Right renal cortex interstitium (tissue), 3 donors: ENCODE results near the gene RAB21. TPM values are rescaled to one million over a fixed set of nuclear protein-coding genes. Genes with fewer than 3 reads are reported as not detected.

Source experiments
- DNase-seq, 3 donors: peaks; one replicate each; pipeline ENCODE4 v3.0.0-alpha.2; 2013; ENCODE audit warnings: low read depth in 3 of 3, low spot score in 2 of 3
- polyA plus RNA-seq, 3 donors: library from polyadenylated mRNA; unstranded; fragments of 120-200 nt; gene quantifications; one replicate each; pipeline ENCODE4 v1.2.1, GENCODE V29; 2013; ENCODE audit not compliant: insufficient read length in 3 of 3

The RAB21 gene, protein sequence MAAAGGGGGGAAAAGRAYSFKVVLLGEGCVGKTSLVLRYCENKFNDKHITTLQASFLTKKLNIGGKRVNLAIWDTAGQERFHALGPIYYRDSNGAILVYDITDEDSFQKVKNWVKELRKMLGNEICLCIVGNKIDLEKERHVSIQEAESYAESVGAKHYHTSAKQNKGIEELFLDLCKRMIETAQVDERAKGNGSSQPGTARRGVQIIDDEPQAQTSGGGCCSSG
- polyA plus RNA-seq = 10 to 100 TPM; 72.7 to 75.1 (median 73.7) TPM

DNA sequence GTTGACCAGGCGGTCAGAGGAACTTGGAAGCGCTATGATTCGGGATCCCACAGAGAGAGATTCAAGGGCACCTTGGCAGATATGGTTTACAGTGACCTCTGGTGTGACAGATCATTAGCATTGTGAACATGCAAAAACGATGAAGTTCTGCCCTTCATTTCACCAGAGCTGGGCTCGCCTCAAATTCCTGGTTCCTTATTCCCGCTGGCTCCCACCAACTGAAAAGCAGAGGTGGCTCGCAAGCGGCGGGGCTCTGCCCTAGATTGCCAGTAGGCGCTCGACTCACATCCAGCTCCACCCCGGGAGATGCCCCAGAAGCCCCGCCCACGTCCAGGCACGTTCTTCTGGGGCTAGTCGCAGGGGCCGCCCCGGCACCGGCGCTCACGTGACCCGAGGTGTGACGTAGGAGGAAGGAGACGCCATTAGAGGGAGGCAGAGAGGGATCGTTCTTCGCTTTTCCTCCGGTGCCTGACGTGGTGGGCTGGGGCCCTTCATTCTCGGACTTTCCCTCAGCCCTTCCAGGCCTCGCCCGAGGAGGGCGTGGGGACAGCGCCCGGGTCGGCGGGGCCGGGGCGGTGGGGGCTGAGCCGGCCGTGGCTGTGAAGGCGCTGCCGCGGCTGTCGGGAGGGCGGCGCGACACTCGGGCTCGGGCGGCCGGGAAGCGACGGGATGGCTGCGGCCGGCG, at the start of gene RAB21:
Gene RAB21, plus strand, starts transcription at position 403 of the 685 bp plus-strand sequence. Its CDS starts 267 bp downstream, at position 670.
- DNase-seq = peak; percentile 85 to 91 (median 87)

GRCh38 chr12:71704920-71705319, 49.7 kb upstream of the RAB21 start:
- DNase-seq = no peak

DNA sequence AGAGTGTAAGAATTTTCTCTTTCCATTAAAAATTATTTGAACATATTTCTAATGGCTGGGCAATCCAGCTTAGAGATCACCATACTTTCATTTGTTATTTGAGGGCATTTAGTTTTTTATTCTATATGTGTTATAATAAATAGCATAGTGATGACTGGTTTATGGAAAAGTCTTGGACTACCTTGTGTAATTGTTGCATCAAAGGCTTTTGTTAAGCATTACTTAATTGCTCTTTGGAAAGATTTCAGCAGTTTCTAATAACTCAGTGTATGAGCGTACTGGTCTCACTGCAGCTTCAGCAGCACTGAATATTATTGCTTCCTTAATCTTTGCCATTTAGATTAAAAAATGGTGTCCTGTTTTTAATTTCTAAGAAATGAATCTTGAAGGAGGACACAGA, 46.0 kb upstream of the RAB21 start:
- DNase-seq = no peak

- DNase-seq = no peak
These were observed 44.2 kb upstream of the RAB21 start for GRCh38 chr12:71710276-71711125.

DNA sequence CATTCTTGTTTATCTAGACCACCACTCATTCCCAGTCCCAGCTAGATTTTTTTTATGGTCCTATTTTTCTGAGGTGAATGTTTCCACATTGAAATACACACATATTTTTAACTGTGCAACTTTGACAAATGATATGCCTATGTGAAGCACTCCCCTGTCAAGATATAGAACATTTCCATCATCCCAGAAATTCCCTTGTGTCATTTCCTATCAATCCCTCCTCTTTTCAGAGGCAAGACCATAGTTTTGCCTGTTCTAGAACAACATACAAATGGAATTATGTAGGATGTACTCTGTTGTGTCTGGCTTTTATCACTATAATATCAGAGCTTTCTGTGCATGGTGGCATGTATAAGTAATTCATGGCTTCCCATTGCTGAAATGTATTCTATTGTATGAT, 36.1 kb upstream of the RAB21 start:
- no peak for DNase-seq

GRCh38 chr12:71719647-71720370, 34.9 kb upstream of the RAB21 start:
- DNase-seq = no peak

DNA sequence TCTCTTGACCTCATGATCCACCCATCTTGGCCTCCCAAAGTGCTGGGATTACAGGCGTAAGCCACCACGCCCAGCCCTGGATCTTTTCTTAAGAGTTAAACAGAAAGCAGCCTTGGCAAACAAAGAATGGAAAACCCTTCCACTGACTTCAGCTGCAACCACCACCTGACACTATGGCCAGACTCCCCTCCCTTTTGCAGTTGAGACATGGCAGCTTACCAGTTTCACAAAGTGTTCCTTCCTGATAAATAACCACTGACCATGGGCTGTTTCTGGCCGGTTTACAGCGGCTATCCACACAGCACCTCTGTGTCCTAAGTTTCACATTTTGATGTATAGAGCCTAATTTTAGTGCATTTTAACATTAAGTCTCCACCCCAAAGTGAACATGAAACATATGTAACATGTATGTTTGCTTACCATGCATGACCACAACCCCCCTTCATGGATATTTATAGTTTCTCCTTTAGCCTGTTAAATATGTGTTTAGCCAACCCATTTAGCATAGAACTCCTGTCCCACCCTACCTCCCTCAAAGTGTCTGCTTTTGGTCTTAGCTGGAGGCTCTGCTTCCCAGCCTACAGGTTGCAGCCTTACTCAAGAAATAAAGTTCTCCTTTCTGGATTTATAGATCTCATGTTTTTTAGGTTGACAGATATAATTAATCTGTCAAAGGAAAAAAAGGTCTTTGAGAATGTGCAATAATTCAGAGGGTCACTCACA, 32.7 kb upstream of the RAB21 start:
- DNase-seq = no peak

GRCh38 chr12:71725011-71725410, 29.7 kb upstream of the RAB21 start:
- no peak for DNase-seq

DNA sequence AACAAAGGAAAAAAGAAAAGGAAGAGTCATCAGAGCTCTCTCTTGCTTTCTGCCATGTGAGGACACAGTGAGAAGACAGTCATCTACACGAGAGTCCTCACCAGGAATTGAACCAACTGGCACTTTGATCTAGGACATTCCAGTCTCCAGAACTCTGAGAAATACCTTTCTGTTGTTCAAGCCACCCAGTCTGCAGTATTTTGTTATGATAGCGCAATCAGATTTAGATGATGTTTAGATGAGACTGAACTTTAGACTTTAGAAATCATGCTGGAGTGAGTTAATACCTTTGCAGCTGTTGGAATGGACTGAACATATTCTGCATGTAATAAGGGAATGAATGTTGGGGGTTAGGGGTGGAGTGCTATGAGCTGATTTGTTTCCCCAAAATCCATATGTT, 28.1 kb upstream of the RAB21 start:
- DNase-seq = no peak

- DNase-seq = no peak
These were observed 26.7 kb upstream of the RAB21 start for GRCh38 chr12:71727958-71728357.

DNA sequence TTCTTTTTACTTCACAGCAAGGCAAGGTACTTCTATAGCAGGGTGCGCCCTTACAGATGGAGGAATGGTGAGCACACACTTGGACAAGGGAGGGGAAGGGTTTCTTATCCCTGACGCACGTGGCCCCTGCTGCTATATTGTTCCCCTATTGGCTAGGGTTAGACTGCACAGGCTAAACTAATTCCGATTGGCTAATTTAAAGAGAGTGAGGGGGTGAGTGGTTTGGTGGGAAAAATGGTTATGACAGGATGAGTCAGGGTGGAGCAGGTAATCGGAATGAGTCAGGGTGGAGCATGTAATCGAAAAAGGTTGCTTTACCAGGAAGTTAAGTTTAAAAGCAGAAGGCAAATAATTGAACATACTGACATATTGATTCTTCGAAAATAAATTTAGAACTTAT, 23.7 kb upstream of the RAB21 start:
- no peak for DNase-seq

DNA sequence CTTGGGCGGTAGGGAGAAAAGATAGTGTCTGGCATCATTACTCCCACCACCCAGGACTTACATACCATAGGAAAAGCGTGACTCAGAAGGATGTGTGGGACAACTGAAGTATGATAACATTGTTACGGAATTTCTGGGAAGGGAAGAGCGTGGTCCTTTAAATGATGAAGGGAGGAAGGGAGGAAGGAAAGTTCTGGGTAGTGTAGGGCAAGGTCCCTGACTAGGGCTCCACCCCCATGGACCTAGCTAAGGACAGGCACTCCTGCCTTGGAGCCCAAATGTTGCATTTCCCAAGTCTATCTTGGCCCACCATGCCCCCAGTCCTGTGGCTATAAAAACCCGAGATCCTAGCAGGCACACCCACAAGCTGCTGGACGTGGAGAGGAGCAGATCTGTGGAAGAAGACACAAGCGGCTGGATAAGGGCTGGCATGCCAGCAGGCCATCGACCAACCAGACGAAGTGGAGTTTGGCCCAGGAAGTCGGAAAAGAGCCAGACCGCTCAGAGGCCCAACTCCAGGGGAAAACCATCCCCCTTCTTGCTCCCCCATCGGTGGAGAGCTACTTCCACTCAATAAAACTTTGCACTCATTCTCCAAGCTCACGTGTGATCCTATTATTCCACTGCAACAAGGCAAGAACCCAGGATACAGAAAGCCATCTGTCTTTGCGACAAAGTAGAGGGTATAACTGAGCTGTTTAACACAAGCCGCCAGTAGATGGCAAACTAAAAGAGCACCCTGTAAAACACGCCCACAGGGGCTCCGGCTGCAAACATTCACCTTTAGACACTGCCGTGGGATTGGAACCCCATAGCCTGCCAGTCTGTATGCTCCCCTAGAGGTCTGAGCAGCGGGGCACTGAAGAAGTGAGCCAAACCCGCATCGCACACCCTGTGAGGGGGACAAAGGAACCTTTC, 23.0 kb upstream of the RAB21 start:
- no peak for DNase-seq

DNA sequence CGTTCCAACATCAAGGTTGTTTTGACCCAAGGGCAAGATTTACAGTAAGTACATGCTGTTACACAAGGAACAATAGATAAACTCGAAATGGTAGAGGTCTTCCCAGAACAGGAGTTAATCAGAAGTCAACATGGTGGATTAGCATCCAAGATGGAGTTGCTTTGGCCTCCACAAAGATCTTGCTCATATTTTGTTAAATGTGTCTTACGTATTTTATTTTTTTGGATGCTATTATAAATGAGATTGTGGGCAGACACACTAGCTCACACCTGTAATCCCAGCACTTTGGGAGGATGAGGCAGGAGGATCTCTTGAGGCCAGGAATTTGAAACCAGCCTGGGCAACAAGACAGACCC, 22.3 kb upstream of the RAB21 start:
- no peak for DNase-seq

- no peak for DNase-seq
These were observed 17.5 kb upstream of the RAB21 start for GRCh38 chr12:71737197-71737596.

- DNase-seq = no peak
These were observed 11.7 kb upstream of the RAB21 start for GRCh38 chr12:71742998-71743397.

- DNase-seq = no peak
These were observed 10.0 kb upstream of the RAB21 start for GRCh38 chr12:71744522-71745300.

DNA sequence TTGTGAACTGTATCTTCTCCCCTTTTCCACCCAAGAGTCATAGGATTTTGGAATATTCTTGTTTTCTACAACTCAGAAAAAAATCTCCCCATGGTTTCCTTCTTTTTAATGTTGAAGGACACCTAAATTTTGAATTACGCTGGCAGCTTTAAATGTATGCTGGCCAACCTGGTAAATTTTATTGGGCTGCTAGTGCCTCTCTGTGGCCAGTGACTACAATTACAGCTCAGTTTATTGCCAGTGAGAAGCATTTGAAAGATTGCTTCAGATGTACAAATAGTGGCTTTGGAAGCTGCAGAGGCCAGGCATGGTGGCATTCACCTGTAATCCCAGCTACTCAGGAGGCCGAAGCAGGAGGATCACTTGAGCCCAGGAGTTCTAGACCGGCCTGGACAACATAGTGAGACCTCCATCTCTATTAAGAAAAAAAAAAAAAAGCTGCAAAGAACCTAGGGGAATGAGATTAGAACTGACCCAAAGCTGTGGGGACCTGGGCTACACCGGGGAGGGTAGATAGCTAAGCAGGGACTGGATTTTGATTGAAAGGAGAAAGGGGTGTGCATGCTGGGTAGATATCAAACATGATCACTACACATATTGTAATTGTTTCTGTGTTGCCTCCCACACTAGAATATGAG, 7.6 kb upstream of the RAB21 start:
- peak in 1 of 3 donors; percentile 21 for DNase-seq
